Parathyroid adenoma (tissue), 2 donors: ENCODE measurements around the gene LACRT.

Source experiments
- H2AFZ ChIP-seq: fragments of 300-600 bp; sonication (generic); one replicate; pipeline ENCODE4 v1.7.0; 2017; ENCODE audit warnings: antibody characterized with exemption, mild to moderate bottlenecking
- H3K27ac ChIP-seq: fragments of 300-600 bp; sonication (generic); one replicate; pipeline ENCODE4 v1.7.0; 2017
- H3K27me3 ChIP-seq: fragments of 300-600 bp; sonication (generic); one replicate; pipeline ENCODE4 v1.7.0; 2017; ENCODE audit warnings: low read length; ENCODE audit not compliant: control insufficient read depth, insufficient read depth
- H3K36me3 ChIP-seq: fragments of 300-600 bp; sonication (generic); one replicate; pipeline ENCODE4 v1.7.0; 2017; ENCODE audit warnings: low read length; ENCODE audit not compliant: control insufficient read depth, insufficient read depth
- H3K4me1 ChIP-seq: fragments of 300-600 bp; sonication (generic); one replicate; pipeline ENCODE4 v1.7.0; 2017; ENCODE audit warnings: control low read depth
- H3K4me2 ChIP-seq: fragments of 300-600 bp; sonication (generic); one replicate; pipeline ENCODE4 v1.7.0; 2017; ENCODE audit warnings: low read length
- H3K4me3 ChIP-seq: fragments of 300-600 bp; sonication (generic); one replicate; pipeline ENCODE4 v1.7.0; 2017; ENCODE audit warnings: low read depth, low read length
- H3K79me2 ChIP-seq: fragments of 300-600 bp; sonication (generic); one replicate; pipeline ENCODE4 v1.7.0; 2017; ENCODE audit warnings: control low read depth
- H3K9ac ChIP-seq: fragments of 300-600 bp; sonication (generic); one replicate; pipeline ENCODE4 v1.7.0; 2017; ENCODE audit warnings: mild to moderate bottlenecking
- H3K9me3 ChIP-seq: fragments of 300-600 bp; sonication (generic); one replicate; pipeline ENCODE4 v1.7.0; 2017; ENCODE audit warnings: low read length; ENCODE audit not compliant: control insufficient read depth
- CTCF ChIP-seq: fragments of 300-600 bp; sonication (generic); IDR thresholded peaks from one replicate; pipeline ENCODE4 v1.7.0; 2017; ENCODE audit warnings: antibody characterized with exemption, mild to moderate bottlenecking
- donor health status: primary hyperparathyroidism.

LACRT gene

DNA sequence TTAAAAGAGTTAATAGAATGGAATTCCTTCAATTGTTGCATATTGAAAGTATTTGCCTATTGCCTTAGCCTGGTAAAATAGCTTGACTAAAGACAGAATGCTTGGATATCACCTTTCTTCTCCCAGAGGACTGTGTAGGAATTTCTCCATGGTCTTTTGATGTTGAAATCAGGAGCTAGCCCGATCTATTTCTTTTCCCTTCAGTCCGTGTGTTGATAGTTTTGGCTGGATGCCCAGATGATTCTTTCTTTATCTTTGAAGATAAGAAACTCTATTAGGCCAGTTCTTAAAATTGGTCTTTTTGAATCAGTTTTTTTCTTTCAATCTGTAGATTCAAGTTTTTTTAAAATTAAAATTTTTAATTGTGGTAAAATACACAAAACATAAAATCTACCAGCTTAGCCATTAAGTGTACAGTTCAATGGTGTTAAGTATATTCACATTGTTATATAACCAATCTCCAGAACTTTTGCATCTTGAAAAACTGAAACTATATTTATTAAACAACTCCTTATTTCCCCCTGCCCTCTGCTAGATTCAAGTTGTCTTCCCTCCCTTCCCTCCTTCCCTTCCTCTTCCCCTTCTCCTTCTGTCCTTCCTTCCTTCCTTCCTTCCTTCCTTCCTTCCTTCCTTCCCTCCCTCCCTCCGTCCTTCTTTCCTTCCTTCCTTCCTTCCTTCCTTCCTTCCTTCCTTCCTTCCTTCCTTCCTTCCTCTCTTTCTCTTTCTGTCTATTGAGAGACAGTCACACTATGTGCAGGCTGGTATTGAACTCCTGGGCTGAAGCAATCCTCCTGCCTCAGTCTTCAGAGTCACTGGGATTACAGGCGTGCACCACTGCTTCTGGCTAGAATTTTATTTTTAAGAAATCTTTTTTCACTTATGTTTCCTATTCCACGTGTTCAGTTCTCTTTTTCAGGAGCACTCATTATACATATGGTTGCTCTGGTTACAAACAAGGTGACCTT, 10.1 kb downstream of the LACRT start:
- Histone ChIP-seq H3K9me3 (no peaks in the 10 kb centered on the region), H3K27ac (no peak overlapping the region), H3K27me3 (no peaks in the 10 kb centered on the region), H2AFZ (no peak overlapping the region), H3K9ac (no peak overlapping the region), H3K4me1 (no peaks in the 10 kb centered on the region), H3K79me2 (no peaks in the 10 kb centered on the region), H3K4me2 (no peak overlapping the region), H3K36me3 (no peaks in the 10 kb centered on the region), H3K4me3 (no peak overlapping the region)
- TF ChIP-seq CTCF: no peak

DNA sequence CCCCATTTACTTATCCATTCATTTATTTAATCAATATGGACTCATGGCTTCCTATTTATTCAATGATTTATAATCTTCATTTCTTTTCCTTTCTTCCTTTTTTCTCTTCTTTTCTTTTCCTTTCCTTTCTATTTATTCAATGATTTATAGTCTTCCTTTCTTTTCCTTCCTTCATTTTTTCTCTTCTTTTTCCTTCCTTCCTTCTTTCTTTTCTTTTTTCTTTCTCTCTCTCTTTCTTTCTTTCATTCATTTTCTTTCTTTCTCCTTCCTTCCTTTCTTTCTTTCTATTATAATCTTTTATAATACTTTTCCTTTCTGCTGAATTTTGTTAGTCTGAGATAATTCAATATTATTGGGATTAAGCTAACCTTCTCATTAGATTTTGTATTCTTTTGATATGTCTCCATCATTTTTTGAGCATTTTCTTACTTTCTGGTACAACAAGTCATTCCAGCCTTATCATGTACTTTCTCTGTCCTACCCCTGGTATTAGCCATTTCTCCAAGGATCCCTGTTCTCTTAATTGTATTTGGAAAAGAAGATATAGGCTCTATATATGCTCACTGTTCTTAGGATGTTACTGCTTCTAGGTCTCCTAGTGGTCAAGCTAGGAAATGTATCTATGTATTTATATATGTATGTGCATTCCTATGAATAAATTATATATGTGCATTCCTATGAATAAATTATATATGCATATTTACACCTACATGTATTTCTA, 12.1 kb downstream of the LACRT start:
- no peaks in the 10 kb centered on the region for H3K79me2 ChIP-seq
- no peaks in the 10 kb centered on the region for H3K4me1 ChIP-seq
- no peak overlapping the region for H3K9ac ChIP-seq
- no peaks in the 10 kb centered on the region for H3K36me3 ChIP-seq
- H3K27me3 ChIP-seq: no peaks in the 10 kb centered on the region
- no peaks in the 10 kb centered on the region for H3K9me3 ChIP-seq
- no peak overlapping the region for H2AFZ ChIP-seq
- TF ChIP-seq CTCF: no peak
- no peak overlapping the region for H3K4me3 ChIP-seq
- no peak overlapping the region for H3K27ac ChIP-seq
- H3K4me2 ChIP-seq: no peak overlapping the region

DNA sequence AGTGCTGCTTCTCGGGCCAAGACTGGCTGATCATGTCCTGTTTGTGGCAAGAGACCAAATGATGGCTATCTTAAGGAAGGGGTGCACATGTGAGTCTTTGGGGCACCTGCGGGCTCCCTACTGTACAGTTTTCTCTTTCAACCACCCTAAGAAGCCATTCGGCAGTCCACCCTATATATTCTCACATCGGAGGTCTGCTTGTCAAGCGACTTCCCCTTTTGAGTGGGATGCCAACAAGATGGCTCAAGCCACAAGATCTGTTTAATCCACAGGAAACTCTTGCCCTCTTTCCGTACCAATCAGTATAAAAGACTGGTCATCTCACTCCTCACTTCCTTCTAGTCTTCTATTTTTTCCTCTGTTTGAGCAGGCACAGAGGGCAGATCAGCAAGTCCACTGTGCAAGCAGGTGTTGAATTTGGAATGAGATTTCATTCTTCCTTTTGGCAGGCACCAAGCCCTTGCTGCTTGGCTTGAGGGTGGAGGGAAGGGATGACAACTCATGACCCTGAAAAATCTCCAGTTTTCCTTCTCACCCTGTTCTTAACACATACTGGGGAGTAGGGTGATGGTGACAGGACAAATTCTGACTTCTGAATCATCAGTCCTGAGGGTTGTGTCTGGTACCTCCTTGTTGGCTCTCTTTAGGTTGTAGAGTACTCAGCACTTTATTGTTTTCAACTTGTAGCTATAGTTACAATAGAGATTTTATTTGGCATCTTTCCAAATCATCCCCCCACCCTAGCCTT, 17.6 kb downstream of the LACRT start:
- H3K27me3 ChIP-seq: no peaks in the 10 kb centered on the region
- no peak overlapping the region for H3K27ac ChIP-seq
- peak overlapping the region; percentile 3 for H3K4me2 ChIP-seq
- H2AFZ ChIP-seq: no peak overlapping the region
- peaks cover 24% of the 10 kb centered on the region for H3K4me1 ChIP-seq
- H3K4me3 ChIP-seq: no peak overlapping the region
- H3K9me3 ChIP-seq: no peaks in the 10 kb centered on the region
- H3K79me2 ChIP-seq: no peaks in the 10 kb centered on the region
- no peaks in the 10 kb centered on the region for H3K36me3 ChIP-seq
- no peak for TF ChIP-seq CTCF
- no peak overlapping the region for H3K9ac ChIP-seq

DNA sequence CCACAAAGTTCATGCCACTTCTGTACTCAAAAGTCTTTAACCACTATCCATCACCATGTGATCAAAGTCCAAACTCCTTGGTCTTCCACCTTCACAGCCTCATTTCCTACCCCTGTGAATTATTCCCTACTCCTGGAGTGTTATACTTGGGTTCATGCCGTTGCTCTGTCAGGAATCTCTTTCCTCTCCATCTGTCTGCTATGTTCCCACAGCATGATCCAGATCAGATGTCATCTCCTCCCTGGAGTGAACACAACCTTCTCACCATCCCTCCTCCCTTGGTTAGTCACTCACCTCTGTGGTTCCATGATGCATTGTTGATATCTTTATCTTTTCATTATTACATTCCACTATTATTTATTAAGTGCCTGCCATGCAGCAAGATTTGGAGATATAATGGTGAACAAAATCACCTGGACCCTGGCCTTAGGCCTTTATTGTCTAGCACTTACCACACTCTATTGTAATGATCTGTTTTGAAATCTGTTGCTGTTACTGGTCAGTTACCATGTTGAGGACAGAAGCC, 22.4 kb downstream of the LACRT start:
- Histone ChIP-seq H3K36me3 (no peaks in the 10 kb centered on the region), H3K9ac (no peak overlapping the region), H3K4me2 (no peak overlapping the region), H3K9me3 (no peaks in the 10 kb centered on the region), H3K27me3 (no peaks in the 10 kb centered on the region), H3K4me3 (no peak overlapping the region), H3K4me1 (peaks cover 30% of the 10 kb centered on the region), H3K79me2 (no peaks in the 10 kb centered on the region), H2AFZ (no peak overlapping the region), H3K27ac (no peak overlapping the region)
- no peak for TF ChIP-seq CTCF
